Measurements from ENCODE around the gene GBGT1.

GBGT1 gene

DNA sequence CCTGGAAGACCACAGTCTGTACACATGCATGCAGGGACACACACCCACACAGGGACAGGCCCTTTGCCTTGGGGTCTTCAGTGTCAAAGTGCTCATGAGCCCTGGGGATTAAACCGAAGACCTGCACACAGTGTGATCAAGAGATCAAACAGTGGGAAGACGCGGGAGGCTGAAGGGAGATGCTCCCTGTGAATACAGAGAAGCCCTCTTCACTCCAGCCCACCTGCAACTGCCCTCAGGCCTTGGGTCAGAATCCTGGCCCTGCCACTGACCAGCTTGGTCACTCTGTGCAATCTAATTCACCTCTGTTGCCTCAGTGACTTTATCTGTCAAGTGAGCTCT, 45.6 kb downstream of the GBGT1 start:
- no peak for DNase-seq (ENCODE audit: low read depth, low spot score)
- in situ Hi-C loops (cut with HindIII; ENCODE audit: low sequenced_read_pairs): no loop called here
- no peak for TF ChIP-seq CTCF (IDR thresholded peaks at IDR 0.05; ENCODE audit: low read depth, low read length)
- H3K4me3 ChIP-seq (ENCODE audit: low read depth, low read length): no peak overlapping the region

DNA sequence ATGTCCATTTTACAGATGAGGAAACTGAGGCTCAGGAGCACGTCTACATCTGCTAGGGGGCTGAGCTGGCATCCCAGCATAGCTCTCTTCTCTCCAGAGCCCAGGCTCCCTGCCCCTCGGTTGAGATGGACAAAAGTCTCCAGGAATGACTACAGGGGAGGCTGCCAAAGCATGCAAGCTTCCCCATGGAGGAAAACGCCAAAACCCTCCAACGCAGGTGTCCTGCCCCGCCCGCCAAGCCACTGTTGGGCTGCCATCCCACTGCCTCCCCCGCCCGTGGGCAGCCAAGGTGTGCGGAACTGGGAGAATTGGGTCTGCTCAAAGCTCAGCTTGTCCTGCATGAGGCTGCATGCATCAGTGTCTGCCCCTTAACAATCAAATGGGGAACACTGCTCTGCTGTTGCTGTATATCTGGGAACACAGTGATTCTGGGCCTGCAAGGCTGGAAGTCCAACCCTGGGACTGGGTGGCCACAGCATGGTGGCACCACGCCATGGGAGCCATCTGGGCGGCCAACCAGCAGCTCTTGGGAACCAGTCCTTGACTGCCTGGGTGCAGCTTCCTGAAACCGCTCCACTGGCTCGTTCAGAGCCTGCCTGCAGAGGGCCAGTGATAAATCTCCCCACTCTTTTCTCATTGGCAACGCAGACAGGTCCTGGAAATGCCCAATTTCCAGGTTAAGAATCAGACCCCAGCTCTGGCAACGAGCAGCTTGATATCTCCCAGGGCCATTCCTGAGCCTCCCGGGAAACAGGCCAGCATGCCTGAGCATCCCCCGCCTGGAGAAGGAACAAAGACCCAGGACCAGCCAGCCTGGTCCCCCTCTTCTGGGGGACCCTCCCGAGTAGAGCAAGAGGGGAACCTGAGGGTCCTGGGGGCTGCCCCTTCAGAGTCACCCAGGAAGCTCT, 46.2 kb downstream of the GBGT1 start:
- H3K4me3 ChIP-seq (ENCODE audit: low read depth, low read length): no peak overlapping the region

DNA sequence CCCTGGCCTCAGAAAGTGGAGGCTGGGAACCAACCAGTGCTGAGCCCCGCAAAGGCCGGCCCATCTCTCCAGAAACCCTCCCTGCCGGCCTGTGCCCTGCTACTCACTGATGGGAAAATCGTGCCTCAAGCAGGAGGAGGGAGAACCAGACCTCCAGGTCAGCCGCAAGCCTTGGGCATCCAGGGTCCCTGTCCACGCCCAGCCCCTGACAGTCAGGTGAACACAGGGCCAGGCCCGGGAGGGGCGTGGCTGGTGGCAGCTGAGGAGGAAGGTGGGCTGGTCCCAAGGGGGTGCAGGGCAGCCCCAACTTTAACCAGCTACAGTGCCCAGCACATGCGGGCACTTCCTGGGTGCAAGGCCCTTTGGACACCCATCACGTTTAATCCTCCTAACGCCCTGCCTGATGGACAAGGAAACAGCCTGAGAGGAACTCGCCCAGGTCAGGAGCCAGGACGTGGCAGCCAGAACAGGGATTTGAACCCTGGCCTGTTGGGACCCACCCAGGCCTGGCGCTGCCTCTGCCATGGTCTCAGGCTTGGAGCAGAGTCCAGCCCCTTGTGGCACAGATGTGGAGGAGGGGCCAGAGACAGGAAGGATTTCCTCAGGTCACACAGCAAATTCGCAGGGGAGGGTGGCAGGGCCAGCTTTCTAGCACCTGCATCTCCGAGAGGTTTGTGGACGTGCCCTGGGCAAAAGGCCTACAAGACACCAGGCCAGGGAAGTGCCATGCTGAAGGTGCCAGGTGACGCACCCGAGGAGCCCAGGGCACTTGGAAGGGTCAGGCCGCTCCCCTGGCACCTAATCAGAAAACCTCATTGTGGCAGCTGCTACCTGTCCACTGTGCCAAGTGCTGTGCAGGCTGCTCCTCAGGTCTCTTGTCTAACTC, 47.1 kb downstream of the GBGT1 start:
- no peak for DNase-seq (ENCODE audit: low read depth, low spot score)
- H3K4me3 ChIP-seq (ENCODE audit: low read depth, low read length): no peak overlapping the region
- TF ChIP-seq CTCF (IDR thresholded peaks at IDR 0.05; ENCODE audit: low read depth, low read length): no peak
- in situ Hi-C loops (cut with HindIII; ENCODE audit: low sequenced_read_pairs): no loop called here

More for the DNA sequence above, 46.2 kb downstream of the GBGT1 start:
- in situ Hi-C loops (cut with HindIII; ENCODE audit: low sequenced_read_pairs): no loop called here
- peak; percentile 55 for DNase-seq (ENCODE audit: low read depth, low spot score)
- no peak for TF ChIP-seq CTCF (IDR thresholded peaks at IDR 0.05; ENCODE audit: low read depth, low read length)

GRCh38 chr9:133115604-133116345, 47.9 kb downstream of the GBGT1 start:
- TF ChIP-seq CTCF (IDR thresholded peaks at IDR 0.05; ENCODE audit: low read depth, low read length): no peak
- no peak overlapping the region for H3K4me3 ChIP-seq (ENCODE audit: low read depth, low read length)
- DNase-seq (ENCODE audit: low read depth, low spot score): peak; percentile 68
- in situ Hi-C loops (cut with HindIII; ENCODE audit: low sequenced_read_pairs): no loop called here

DNA sequence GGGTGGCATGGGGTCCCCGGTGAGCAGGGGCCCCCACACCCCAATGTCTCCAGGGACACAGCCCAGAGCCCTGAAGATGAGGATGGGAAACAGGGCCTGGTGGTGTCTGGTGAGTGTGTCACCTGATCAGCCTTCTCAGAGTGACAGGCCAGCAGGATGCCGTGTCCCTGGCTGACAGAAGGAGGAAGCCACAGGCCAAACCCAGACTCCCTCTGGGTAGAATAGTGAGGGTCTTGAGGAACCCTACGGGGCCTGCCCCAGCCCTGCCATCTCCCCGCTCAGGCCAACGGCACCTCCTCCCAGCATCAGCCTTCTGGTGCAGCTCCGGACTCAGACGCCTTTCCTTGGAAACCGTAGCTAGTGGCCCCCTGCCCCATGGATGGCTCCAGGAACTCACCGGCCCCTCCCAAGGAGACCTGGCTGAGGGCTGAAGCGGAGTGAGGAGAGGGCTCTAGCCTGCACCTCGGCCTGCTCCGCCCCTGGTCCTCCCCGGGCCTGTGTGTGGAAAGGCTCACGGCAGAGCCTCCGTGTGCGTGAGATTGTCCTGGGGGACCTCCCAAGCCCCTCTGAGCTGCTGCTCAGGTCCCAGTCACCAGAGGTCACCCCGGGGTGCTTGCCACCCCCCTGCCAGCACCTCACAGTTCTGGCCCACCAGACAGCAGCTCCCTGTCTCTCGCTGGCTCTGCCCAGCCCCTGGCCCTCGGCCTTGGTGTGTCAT, 48.7 kb downstream of the GBGT1 start:
- DNase-seq (ENCODE audit: low read depth, low spot score): no peak
- in situ Hi-C loops (cut with HindIII; ENCODE audit: low sequenced_read_pairs): no loop called here
- no peak overlapping the region for H3K4me3 ChIP-seq (ENCODE audit: low read depth, low read length)
- no peak for TF ChIP-seq CTCF (IDR thresholded peaks at IDR 0.05; ENCODE audit: low read depth, low read length)

All from astrocyte of the spinal cord (primary cell).